ENCODE measurements around the gene HSPA4L. TPM values are rescaled to one million over a fixed set of nuclear protein-coding genes. Genes with fewer than 3 reads are reported as not detected.

HSPA4L gene
- total RNA-seq, 1 experiment from 2014 or later: 5.3 TPM

DNA sequence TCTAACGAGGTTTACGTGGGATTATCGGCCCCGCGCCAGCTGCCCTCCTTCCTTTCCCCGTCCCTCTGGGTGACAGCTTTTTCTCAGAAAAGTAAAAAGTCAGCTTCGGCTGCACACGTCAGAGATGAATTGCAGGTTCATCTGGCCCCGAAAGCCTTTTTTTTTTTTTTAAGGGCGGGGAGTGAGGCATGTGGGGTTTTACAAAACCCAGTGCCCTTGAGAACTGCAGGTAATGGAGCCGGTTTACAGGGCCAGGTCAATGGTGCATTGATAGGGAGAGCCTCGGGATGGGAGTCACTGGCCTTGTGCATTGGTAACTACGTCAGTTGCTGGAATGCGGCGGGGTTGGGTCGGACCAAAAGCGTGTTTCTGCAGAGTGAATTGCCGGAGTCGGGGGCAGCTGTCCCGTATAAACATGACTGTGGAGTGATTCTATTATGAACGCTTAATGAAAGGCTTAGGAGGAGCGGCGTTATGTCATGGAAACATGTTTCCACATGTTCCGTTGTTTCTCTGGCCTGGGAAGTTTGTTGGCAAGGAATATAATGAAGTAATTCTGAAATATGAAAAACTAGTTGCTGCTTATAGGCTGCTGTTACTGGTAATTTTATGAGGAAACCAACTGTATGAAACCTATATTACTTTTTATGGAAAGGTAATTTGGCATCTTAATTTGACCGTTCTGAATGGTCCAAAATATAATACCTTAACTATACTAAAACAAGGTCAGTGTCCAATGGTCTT, 1.1 kb downstream of the HSPA4L start:
- peaks cover 43% of the 10 kb centered on the region for H3K27me3 Mint-ChIP-seq (ENCODE audit: low read depth)
- Histone ChIP-seq H2BK5ac (ENCODE audit: insufficient read length, low read length) (no peak overlapping the region), H3K4me1 (ENCODE audit: insufficient read depth, low read length) (no peaks in the 10 kb centered on the region; the same call in 1 of the 2 replicates), H3K23ac (ENCODE audit: insufficient read length, low read depth, low read length) (no peak overlapping the region), H3K9me3 (ENCODE audit: control insufficient read depth, low read depth, low read length) (no peaks in the 10 kb centered on the region), H4K20me1 (ENCODE audit: control insufficient read depth, insufficient read depth, insufficient read length) (no peaks in the 10 kb centered on the region), H2BK15ac (ENCODE audit: low read depth, low read length) (no peak overlapping the region), H3K23me2 (ENCODE audit: insufficient read length, low read depth, low read length, poor library complexity, severe bottlenecking) (peaks cover 10% of the 10 kb centered on the region), H3K56ac (ENCODE audit: insufficient read length, low read depth, low read length) (no peak overlapping the region), H3K18ac (ENCODE audit: insufficient read length, low read depth, low read length) (peak overlapping the region; percentile 52), H3T11ph (ENCODE audit: low read length) (no peak overlapping the region), H4K5ac (ENCODE audit: insufficient read length, low read depth, low read length) (no peak overlapping the region), H4K8ac (replicated peaks; ENCODE audit: insufficient read length, low read depth, low read length) (no peak overlapping the region), H3K4ac (ENCODE audit: low read depth, low read length) (no peak overlapping the region), H3K79me1 (ENCODE audit: insufficient read depth, low read depth, low read length, poor library complexity, severe bottlenecking) (no peaks in the 10 kb centered on the region), H3K27ac (ENCODE audit: insufficient read length, low read depth, low read length) (no peak overlapping the region), H2BK12ac (ENCODE audit: insufficient read length, low read depth, low read length) (no peak overlapping the region), H2AK5ac (ENCODE audit: insufficient read length, low read length) (no peak overlapping the region), H4K91ac (ENCODE audit: insufficient read length, low read depth, low read length) (no peak overlapping the region), H2AFZ (ENCODE audit: low read length) (peak overlapping the region; percentile 65), H3K79me2 (ENCODE audit: insufficient read depth, low read length) (no peaks in the 10 kb centered on the region), H3K14ac (ENCODE audit: insufficient read depth, low read length) (no peak overlapping the region; the same call in 1 of the 2 replicates), H3K9ac (ENCODE audit: extremely low read depth, insufficient read length, low read length) (peak overlapping the region; percentile 41), H2BK120ac (ENCODE audit: low read depth, low read length, poor library complexity, severe bottlenecking) (no peak overlapping the region), H2BK20ac (ENCODE audit: low read depth, low read length, poor library complexity, severe bottlenecking) (no peak overlapping the region), H3K27me3 (ENCODE audit: insufficient read depth, low read length) (peaks cover 7% of the 10 kb centered on the region; the same call in 1 of the 2 replicates), H3K4me2 (ENCODE audit: insufficient read depth, insufficient read length, low read length) (peak overlapping the region; percentile 89)
- TF ChIP-seq, protein P1, sequence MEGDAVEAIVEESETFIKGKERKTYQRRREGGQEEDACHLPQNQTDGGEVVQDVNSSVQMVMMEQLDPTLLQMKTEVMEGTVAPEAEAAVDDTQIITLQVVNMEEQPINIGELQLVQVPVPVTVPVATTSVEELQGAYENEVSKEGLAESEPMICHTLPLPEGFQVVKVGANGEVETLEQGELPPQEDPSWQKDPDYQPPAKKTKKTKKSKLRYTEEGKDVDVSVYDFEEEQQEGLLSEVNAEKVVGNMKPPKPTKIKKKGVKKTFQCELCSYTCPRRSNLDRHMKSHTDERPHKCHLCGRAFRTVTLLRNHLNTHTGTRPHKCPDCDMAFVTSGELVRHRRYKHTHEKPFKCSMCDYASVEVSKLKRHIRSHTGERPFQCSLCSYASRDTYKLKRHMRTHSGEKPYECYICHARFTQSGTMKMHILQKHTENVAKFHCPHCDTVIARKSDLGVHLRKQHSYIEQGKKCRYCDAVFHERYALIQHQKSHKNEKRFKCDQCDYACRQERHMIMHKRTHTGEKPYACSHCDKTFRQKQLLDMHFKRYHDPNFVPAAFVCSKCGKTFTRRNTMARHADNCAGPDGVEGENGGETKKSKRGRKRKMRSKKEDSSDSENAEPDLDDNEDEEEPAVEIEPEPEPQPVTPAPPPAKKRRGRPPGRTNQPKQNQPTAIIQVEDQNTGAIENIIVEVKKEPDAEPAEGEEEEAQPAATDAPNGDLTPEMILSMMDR (conservative IDR thresholded peaks at IDR 0.05): no peak
- H3K4me1 Mint-ChIP-seq: peaks cover 16% of the 10 kb centered on the region in 2 experiments
- H3K27ac Mint-ChIP-seq: peak overlapping the region in 2 of 3 experiments; percentile 4 to 81; a peak in 2 of 7 replicates
- peaks cover 0 to 6% of the 10 kb centered on the region in 2 experiments; a peak in 2 of 5 replicates for H3K9me3 Mint-ChIP-seq
- peaks cover 0 to 6% (median 0%) of the 10 kb centered on the region in 3 experiments; a peak in 4 of 7 replicates for H3K36me3 Mint-ChIP-seq (ENCODE audit: insufficient read depth in 1 of 3, low read depth in 3 of 3)
- H3K4me3 Mint-ChIP-seq: peak overlapping the region; percentile 78 to 92
- WGBS (ENCODE audit: extremely low coverage, insufficient read length, low lambda C conversion rate): no CpG with 5 or more reads among the region's 25 CpGs
- DNase-seq: peak; percentile 64
